Tibial nerve (tissue), 4 donors: ENCODE results near the gene FSTL4.

ENCODE experiments used
- CTCF ChIP-seq, 5 experiments: fragments of 200-600 bp in 3 of 5; fragments of 450-650 bp in 2 of 5; sonication (generic) in 3 of 5; IDR thresholded peaks; one replicate each; pipeline ENCODE4 v1.5.1; 2016 to 2019; ENCODE audit warnings: antibody characterized with exemption in 5 of 5, mild to moderate bottlenecking in 3 of 5, moderate library complexity in 2 of 5
- EP300 ChIP-seq, 2 donors: sonication (generic); formaldehyde crosslinking; IDR thresholded peaks; one replicate each; pipeline ENCODE4 v1.6.1; 2017; ENCODE audit warnings: antibody characterized with exemption in 2 of 2, mild to moderate bottlenecking in 1 of 2

GRCh38 chr5:133383580-133383939, 228.8 kb downstream of the FSTL4 start:
- TF ChIP-seq EP300 (IDR thresholded peaks at IDR 0.05) = no peak
- no peak for TF ChIP-seq CTCF (IDR thresholded peaks at IDR 0.05)
